ENCODE data around the gene DLGAP4. TPM values are rescaled to one million over a fixed set of nuclear protein-coding genes. Genes with fewer than 3 reads are reported as not detected.

The DLGAP4 gene
- total and polyA plus RNA-seq, 7 experiments from 2014 or later = 15.0 to 40.2 (median 35.3) TPM

- no peaks in the 10 kb centered on the region for H3K36me3 Mint-ChIP-seq
- ATAC-seq = no peak
- no peaks in the 10 kb centered on the region for H3K4me1 Mint-ChIP-seq
- intact Hi-C loops (cut with micrococcal nuclease) = no loop called here
- no peak overlapping the region for H3K27ac ChIP-seq (ENCODE audit: low read depth, low read length)
- H3K4me1 ChIP-seq (ENCODE audit: control insufficient read depth in 2 of 2, insufficient read depth in 2 of 2, low read length in 2 of 2) = no peaks in the 10 kb centered on the region
- DNase-seq = no peak
- no peak overlapping the region for H3K4me3 Mint-ChIP-seq
- no peak overlapping the region for H3K27ac Mint-ChIP-seq
- no peaks in the 10 kb centered on the region for H3K36me3 ChIP-seq (ENCODE audit: control insufficient read depth in 2 of 3, insufficient read depth in 3 of 3, low read length in 3 of 3)
- H3K4me3 ChIP-seq (ENCODE audit: low read length) = no peak overlapping the region
- H3K27me3 Mint-ChIP-seq = peaks cover 0 to 23% (median 4%) of the 10 kb centered on the region in 5 donors
- peaks cover 0 to 1% (median 0%) of the 10 kb centered on the region in 11 donors for H3K9me3 Mint-ChIP-seq
- CTCF ChIA-PET = no interaction called here
- POLR2A ChIA-PET = no interaction called here
- no peaks in the 10 kb centered on the region for H3K27me3 ChIP-seq (ENCODE audit: control insufficient read depth in 2 of 2, insufficient read depth in 2 of 2, low read length in 2 of 2)
- no peaks in the 10 kb centered on the region for H3K9me3 ChIP-seq (ENCODE audit: control insufficient read depth in 2 of 3, low read length in 3 of 3)
These were observed 55.3 kb downstream of the DLGAP4 start for GRCh38 chr20:36361406-36361805.

GRCh38 chr20:36362261-36362660 is 56.1 kb downstream of the DLGAP4 start:
- no peak for ATAC-seq
- Mint-ChIP-seq H3K4me1 (no peaks in the 10 kb centered on the region), H3K27me3 (peaks cover 0 to 20% (median 3%) of the 10 kb centered on the region in 5 donors), H3K9me3 (peaks cover 0 to 1% (median 0%) of the 10 kb centered on the region in 11 donors), H3K27ac (no peak overlapping the region), H3K4me3 (no peak overlapping the region), H3K36me3 (no peaks in the 10 kb centered on the region)
- Histone ChIP-seq H3K4me3 (ENCODE audit: low read length) (no peak overlapping the region), H3K27ac (ENCODE audit: low read depth, low read length) (no peak overlapping the region), H3K36me3 (ENCODE audit: control insufficient read depth in 2 of 3, insufficient read depth in 3 of 3, low read length in 3 of 3) (no peaks in the 10 kb centered on the region), H3K4me1 (ENCODE audit: control insufficient read depth in 2 of 2, insufficient read depth in 2 of 2, low read length in 2 of 2) (no peaks in the 10 kb centered on the region), H3K27me3 (ENCODE audit: control insufficient read depth in 2 of 2, insufficient read depth in 2 of 2, low read length in 2 of 2) (no peaks in the 10 kb centered on the region), H3K9me3 (ENCODE audit: control insufficient read depth in 2 of 3, low read length in 3 of 3) (no peaks in the 10 kb centered on the region)
- intact Hi-C loops (cut with micrococcal nuclease) = no loop called here
- DNase-seq = no peak
- CTCF ChIA-PET = no interaction called here
- POLR2A ChIA-PET = no interaction called here

GRCh38 chr20:36362978-36363713 is 57.0 kb downstream of the DLGAP4 start:
- intact Hi-C loops (cut with micrococcal nuclease) = no loop called here
- Mint-ChIP-seq H3K4me3 (no peak overlapping the region), H3K27ac (no peak overlapping the region), H3K4me1 (no peaks in the 10 kb centered on the region), H3K27me3 (peaks cover 0 to 19% (median 0%) of the 10 kb centered on the region in 5 donors), H3K9me3 (peaks cover 0 to 1% (median 0%) of the 10 kb centered on the region in 11 donors), H3K36me3 (no peaks in the 10 kb centered on the region)
- no peak for DNase-seq
- ATAC-seq = no peak
- Histone ChIP-seq H3K4me3 (ENCODE audit: low read length) (no peak overlapping the region), H3K4me1 (ENCODE audit: control insufficient read depth in 2 of 2, insufficient read depth in 2 of 2, low read length in 2 of 2) (no peaks in the 10 kb centered on the region), H3K27ac (ENCODE audit: low read depth, low read length) (no peak overlapping the region), H3K27me3 (ENCODE audit: control insufficient read depth in 2 of 2, insufficient read depth in 2 of 2, low read length in 2 of 2) (no peaks in the 10 kb centered on the region), H3K9me3 (ENCODE audit: control insufficient read depth in 2 of 3, low read length in 3 of 3) (no peaks in the 10 kb centered on the region), H3K36me3 (ENCODE audit: control insufficient read depth in 2 of 3, insufficient read depth in 3 of 3, low read length in 3 of 3) (no peaks in the 10 kb centered on the region)
- POLR2A ChIA-PET = no interaction called here
- CTCF ChIA-PET = no interaction called here

- H3K4me3 ChIP-seq (ENCODE audit: low read length) = no peak overlapping the region
- no peaks in the 10 kb centered on the region for H3K4me1 Mint-ChIP-seq
- H3K27me3 Mint-ChIP-seq = peaks cover 0 to 17% (median 0%) of the 10 kb centered on the region in 5 donors
- H3K9me3 Mint-ChIP-seq = peaks cover 0 to 1% (median 0%) of the 10 kb centered on the region in 11 donors
- no peak overlapping the region for H3K27ac ChIP-seq (ENCODE audit: low read depth, low read length)
- intact Hi-C loops (cut with micrococcal nuclease) = no loop called here
- ATAC-seq (no peak), DNase-seq (no peak)
- no peaks in the 10 kb centered on the region for H3K9me3 ChIP-seq (ENCODE audit: control insufficient read depth in 2 of 3, low read length in 3 of 3)
- POLR2A ChIA-PET = no interaction called here
- H3K36me3 Mint-ChIP-seq = no peaks in the 10 kb centered on the region
- peak overlapping the region in 1 of 9 donors; percentile 10 for H3K27ac Mint-ChIP-seq
- no peaks in the 10 kb centered on the region for H3K4me1 ChIP-seq (ENCODE audit: control insufficient read depth in 2 of 2, insufficient read depth in 2 of 2, low read length in 2 of 2)
- CTCF ChIA-PET = no interaction called here
- no peaks in the 10 kb centered on the region for H3K36me3 ChIP-seq (ENCODE audit: control insufficient read depth in 2 of 3, insufficient read depth in 3 of 3, low read length in 3 of 3)
- no peak overlapping the region for H3K4me3 Mint-ChIP-seq
- no peaks in the 10 kb centered on the region for H3K27me3 ChIP-seq (ENCODE audit: control insufficient read depth in 2 of 2, insufficient read depth in 2 of 2, low read length in 2 of 2)
These were observed 58.4 kb downstream of the DLGAP4 start for GRCh38 chr20:36364506-36364905.

- H3K27me3 Mint-ChIP-seq = peaks cover 0 to 13% (median 3%) of the 10 kb centered on the region in 5 donors
- no peak overlapping the region for H3K27ac ChIP-seq (ENCODE audit: low read depth, low read length)
- no peak overlapping the region for H3K4me3 Mint-ChIP-seq
- H3K4me1 ChIP-seq (ENCODE audit: control insufficient read depth in 2 of 2, insufficient read depth in 2 of 2, low read length in 2 of 2) = no peaks in the 10 kb centered on the region
- H3K36me3 Mint-ChIP-seq = no peaks in the 10 kb centered on the region
- DNase-seq (no peak), ATAC-seq (no peak)
- no peak overlapping the region for H3K27ac Mint-ChIP-seq
- ChIA-PET POLR2A (no interaction called here), CTCF (no interaction called here)
- intact Hi-C loops (cut with micrococcal nuclease) = no loop called here
- H3K4me3 ChIP-seq (ENCODE audit: low read length) = no peak overlapping the region
- no peaks in the 10 kb centered on the region for H3K4me1 Mint-ChIP-seq
- H3K36me3 ChIP-seq (ENCODE audit: control insufficient read depth in 2 of 3, insufficient read depth in 3 of 3, low read length in 3 of 3) = no peaks in the 10 kb centered on the region
- peaks cover 0 to 2% (median 0%) of the 10 kb centered on the region in 11 donors for H3K9me3 Mint-ChIP-seq
- H3K9me3 ChIP-seq (ENCODE audit: control insufficient read depth in 2 of 3, low read length in 3 of 3) = no peaks in the 10 kb centered on the region
- H3K27me3 ChIP-seq (ENCODE audit: control insufficient read depth in 2 of 2, insufficient read depth in 2 of 2, low read length in 2 of 2) = no peaks in the 10 kb centered on the region
These were observed 60.7 kb downstream of the DLGAP4 start for GRCh38 chr20:36366623-36367369.

DNA sequence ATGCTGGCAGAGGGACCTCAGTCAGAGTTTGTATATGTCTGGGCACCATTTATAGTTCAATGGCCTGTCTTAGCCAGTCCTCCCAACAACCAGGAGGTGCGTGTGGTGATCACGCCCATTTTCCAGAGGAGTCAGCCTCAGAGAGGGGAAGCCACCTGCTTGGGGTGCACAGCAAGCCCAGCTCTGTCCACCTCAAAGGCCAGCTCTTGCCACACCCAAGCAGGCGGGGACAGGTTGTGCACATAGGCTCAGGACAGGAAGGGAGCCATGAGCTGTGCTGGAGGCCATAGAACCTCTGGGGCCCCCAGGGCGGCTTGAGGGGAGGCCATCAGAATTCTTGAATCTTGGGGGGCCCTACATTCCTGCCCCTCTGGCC is 61.2 kb downstream of the DLGAP4 start:
- H3K36me3 ChIP-seq (ENCODE audit: control insufficient read depth in 2 of 3, insufficient read depth in 3 of 3, low read length in 3 of 3) = no peaks in the 10 kb centered on the region
- ChIA-PET CTCF (no interaction called here), POLR2A (no interaction called here)
- Mint-ChIP-seq H3K27ac (no peak overlapping the region), H3K4me3 (no peak overlapping the region), H3K36me3 (no peaks in the 10 kb centered on the region), H3K9me3 (peaks cover 0 to 2% (median 0%) of the 10 kb centered on the region in 11 donors), H3K4me1 (no peaks in the 10 kb centered on the region), H3K27me3 (peaks cover 0 to 13% (median 4%) of the 10 kb centered on the region in 5 donors)
- no peak overlapping the region for H3K4me3 ChIP-seq (ENCODE audit: low read length)
- H3K27ac ChIP-seq (ENCODE audit: low read depth, low read length) = no peak overlapping the region
- H3K27me3 ChIP-seq (ENCODE audit: control insufficient read depth in 2 of 2, insufficient read depth in 2 of 2, low read length in 2 of 2) = no peaks in the 10 kb centered on the region
- intact Hi-C loops (cut with micrococcal nuclease) = no loop called here
- DNase-seq = no peak
- ATAC-seq = no peak
- no peaks in the 10 kb centered on the region for H3K4me1 ChIP-seq (ENCODE audit: control insufficient read depth in 2 of 2, insufficient read depth in 2 of 2, low read length in 2 of 2)
- no peaks in the 10 kb centered on the region for H3K9me3 ChIP-seq (ENCODE audit: control insufficient read depth in 2 of 3, low read length in 3 of 3)

Data from naive thymus-derived CD4-positive, alpha-beta T cell (primary cell).